DND-41 (cell line): ENCODE data around the gene CLCN7.
"Not testable (repeated sequence)": the region's sequence is repeated elsewhere in the genome, so short reads cannot be mapped to it uniquely, and the experiment has no call there.

Experiments used
- EZH2 ChIP-seq: IDR thresholded peaks from 3 replicates; pipeline ENCODE4 v1.6.1; 2012; ENCODE audit warnings: borderline replicate concordance, low read depth, mild to moderate bottlenecking, moderate library complexity, low read length, inconsistent platforms; ENCODE audit not compliant: severe bottlenecking
- TF ChIP-seq, protein P1 (sequence below): IDR thresholded peaks from 2 replicates; pipeline ENCODE4 v1.5.1; 2012; ENCODE audit warnings: borderline replicate concordance, low read length, moderate library complexity, mild to moderate bottlenecking; ENCODE audit not compliant: poor library complexity, severe bottlenecking; ENCODE audit errors: extremely low read depth

DNA sequence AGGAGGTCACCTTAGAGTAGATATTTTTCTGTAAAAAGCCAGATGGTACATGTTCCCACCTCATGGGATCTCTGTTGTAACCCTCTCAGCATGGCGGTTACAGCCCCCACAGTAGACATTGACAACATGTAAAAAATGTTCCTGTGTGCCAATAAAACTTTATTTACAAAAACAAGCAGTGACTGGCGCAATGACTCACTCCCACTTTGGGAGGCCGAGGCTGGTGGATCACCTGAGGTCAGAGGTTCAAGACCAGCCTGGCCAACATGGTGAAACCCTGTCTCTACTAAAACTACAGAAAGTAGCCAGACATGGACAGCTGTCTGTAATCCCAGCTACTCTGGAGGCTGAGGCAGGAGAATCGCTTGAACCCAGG lies 35.1 kb downstream of the CLCN7 start:
- TF ChIP-seq, protein P1, sequence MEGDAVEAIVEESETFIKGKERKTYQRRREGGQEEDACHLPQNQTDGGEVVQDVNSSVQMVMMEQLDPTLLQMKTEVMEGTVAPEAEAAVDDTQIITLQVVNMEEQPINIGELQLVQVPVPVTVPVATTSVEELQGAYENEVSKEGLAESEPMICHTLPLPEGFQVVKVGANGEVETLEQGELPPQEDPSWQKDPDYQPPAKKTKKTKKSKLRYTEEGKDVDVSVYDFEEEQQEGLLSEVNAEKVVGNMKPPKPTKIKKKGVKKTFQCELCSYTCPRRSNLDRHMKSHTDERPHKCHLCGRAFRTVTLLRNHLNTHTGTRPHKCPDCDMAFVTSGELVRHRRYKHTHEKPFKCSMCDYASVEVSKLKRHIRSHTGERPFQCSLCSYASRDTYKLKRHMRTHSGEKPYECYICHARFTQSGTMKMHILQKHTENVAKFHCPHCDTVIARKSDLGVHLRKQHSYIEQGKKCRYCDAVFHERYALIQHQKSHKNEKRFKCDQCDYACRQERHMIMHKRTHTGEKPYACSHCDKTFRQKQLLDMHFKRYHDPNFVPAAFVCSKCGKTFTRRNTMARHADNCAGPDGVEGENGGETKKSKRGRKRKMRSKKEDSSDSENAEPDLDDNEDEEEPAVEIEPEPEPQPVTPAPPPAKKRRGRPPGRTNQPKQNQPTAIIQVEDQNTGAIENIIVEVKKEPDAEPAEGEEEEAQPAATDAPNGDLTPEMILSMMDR, result not testable (repeated sequence)
- not testable (repeated sequence) for TF ChIP-seq EZH2
